PC-9 (cell line): Measurements from ENCODE around the gene CPT1C.

Experiments used
- EZH2 ChIP-seq: fragments of 200-600 bp; sonication (generic); IDR thresholded peaks from 2 replicates; pipeline ENCODE4 v1.8.0; 2017; ENCODE audit warnings: antibody characterized with exemption, low read depth
- TF ChIP-seq, protein P1 (sequence below): fragments of 200-600 bp; sonication (generic); conservative IDR thresholded peaks from 2 replicates; pipeline ENCODE4 v1.6.1; 2017; ENCODE audit warnings: mixed run types, antibody characterized with exemption, mild to moderate bottlenecking, moderate library complexity

DNA sequence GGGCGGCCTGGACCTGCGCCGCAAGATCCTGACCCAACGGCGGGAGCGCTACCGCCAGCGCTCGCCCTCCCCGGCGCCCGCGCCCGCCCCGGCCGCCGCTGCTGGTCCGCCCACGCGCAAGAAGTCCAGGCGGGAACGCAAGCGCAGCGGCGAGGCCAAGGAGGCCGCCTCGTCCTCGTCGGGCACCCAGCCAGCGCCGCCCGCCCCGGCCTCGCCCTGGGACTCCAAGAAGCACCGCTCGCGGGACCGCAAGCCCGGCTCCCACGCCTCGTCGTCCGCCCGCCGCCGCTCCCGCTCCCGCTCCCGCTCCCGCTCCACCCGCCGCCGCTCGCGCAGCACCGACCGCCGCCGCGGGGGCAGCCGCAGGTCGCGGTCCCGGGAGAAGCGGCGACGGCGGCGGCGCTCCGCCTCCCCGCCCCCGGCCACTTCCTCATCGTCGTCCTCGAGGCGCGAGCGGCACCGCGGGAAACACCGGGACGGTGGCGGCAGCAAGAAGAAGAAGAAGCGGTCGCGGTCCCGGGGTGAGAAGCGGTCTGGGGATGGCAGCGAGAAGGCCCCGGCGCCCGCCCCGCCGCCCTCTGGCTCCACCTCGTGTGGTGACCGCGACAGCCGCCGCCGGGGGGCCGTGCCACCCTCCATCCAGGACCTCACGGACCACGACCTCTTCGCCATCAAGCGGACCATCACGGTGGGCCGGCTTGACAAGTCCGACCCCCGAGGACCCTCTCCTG is 38.9 kb upstream of the CPT1C start:
- TF ChIP-seq EZH2 = no peak
- TF ChIP-seq, protein P1, sequence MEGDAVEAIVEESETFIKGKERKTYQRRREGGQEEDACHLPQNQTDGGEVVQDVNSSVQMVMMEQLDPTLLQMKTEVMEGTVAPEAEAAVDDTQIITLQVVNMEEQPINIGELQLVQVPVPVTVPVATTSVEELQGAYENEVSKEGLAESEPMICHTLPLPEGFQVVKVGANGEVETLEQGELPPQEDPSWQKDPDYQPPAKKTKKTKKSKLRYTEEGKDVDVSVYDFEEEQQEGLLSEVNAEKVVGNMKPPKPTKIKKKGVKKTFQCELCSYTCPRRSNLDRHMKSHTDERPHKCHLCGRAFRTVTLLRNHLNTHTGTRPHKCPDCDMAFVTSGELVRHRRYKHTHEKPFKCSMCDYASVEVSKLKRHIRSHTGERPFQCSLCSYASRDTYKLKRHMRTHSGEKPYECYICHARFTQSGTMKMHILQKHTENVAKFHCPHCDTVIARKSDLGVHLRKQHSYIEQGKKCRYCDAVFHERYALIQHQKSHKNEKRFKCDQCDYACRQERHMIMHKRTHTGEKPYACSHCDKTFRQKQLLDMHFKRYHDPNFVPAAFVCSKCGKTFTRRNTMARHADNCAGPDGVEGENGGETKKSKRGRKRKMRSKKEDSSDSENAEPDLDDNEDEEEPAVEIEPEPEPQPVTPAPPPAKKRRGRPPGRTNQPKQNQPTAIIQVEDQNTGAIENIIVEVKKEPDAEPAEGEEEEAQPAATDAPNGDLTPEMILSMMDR = no peak
